H54 (cell line): ENCODE results near the gene BABAM2.

Source experiments
- DNase-seq: peaks from one replicate; pipeline ENCODE4 v3.0.0; 2011; ENCODE audit warnings: low spot score, mixed read lengths; ENCODE audit not compliant: insufficient read length
- FAIRE-seq: peaks from 3 replicates; lab custom pipeline; 2011; peaks lifted over from hg19 to GRCh38; lab: Jason Lieb, UNC
- POLR2A ChIP-seq: IDR thresholded peaks from 2 replicates; pipeline ENCODE4 v1.6.1; 2011; ENCODE audit warnings: low read depth, mild to moderate bottlenecking, low read length

Gene BABAM2

GRCh38 chr2:28318462-28319117 is 428.1 kb downstream of the BABAM2 start:
- TF ChIP-seq POLR2A: no peak
- FAIRE-seq (no peak), DNase-seq (no peak)

- DNase-seq (no peak), FAIRE-seq (no peak)
- no peak for TF ChIP-seq POLR2A
Measured at GRCh38 chr2:28319118-28320008, 428.8 kb downstream of the BABAM2 start.

GRCh38 chr2:28320009-28320365 is 429.5 kb downstream of the BABAM2 start:
- DNase-seq (no peak), FAIRE-seq (no peak)
- no peak for TF ChIP-seq POLR2A

GRCh38 chr2:28320371-28320770 is 429.8 kb downstream of the BABAM2 start:
- FAIRE-seq: no peak
- DNase-seq: no peak
- TF ChIP-seq POLR2A: no peak

GRCh38 chr2:28321426-28321825 is 430.9 kb downstream of the BABAM2 start:
- FAIRE-seq (no peak), DNase-seq (no peak)
- TF ChIP-seq POLR2A: no peak

- FAIRE-seq (no peak), DNase-seq (no peak)
- TF ChIP-seq POLR2A: no peak
Measured at GRCh38 chr2:28322051-28322450, 431.5 kb downstream of the BABAM2 start.

- TF ChIP-seq POLR2A: no peak
- DNase-seq (no peak), FAIRE-seq (no peak)
Measured at GRCh38 chr2:28322456-28322855, 431.9 kb downstream of the BABAM2 start.

GRCh38 chr2:28322981-28323396 is 432.5 kb downstream of the BABAM2 start:
- no peak for DNase-seq
- FAIRE-seq: no peak
- no peak for TF ChIP-seq POLR2A

GRCh38 chr2:28325173-28325566 is 434.6 kb downstream of the BABAM2 start:
- no peak for TF ChIP-seq POLR2A
- FAIRE-seq: no peak
- no peak for DNase-seq

- DNase-seq: peak; percentile 79
- no peak for TF ChIP-seq POLR2A
- peak; percentile 66 for FAIRE-seq
Measured at GRCh38 chr2:28325567-28326468, 435.3 kb downstream of the BABAM2 start.

GRCh38 chr2:28326469-28326805 is 435.9 kb downstream of the BABAM2 start:
- DNase-seq (no peak), FAIRE-seq (no peak)
- no peak for TF ChIP-seq POLR2A

GRCh38 chr2:28326881-28327505 is 436.5 kb downstream of the BABAM2 start:
- DNase-seq: no peak
- no peak for FAIRE-seq

GRCh38 chr2:28327581-28327955 is 437.0 kb downstream of the BABAM2 start:
- TF ChIP-seq POLR2A: no peak
- FAIRE-seq (no peak), DNase-seq (no peak)

More at GRCh38 chr2:28326881-28327505, 436.5 kb downstream of the BABAM2 start:
- no peak for TF ChIP-seq POLR2A
